GDM1 (cell line): ENCODE results near the gene RSBN1L.
"Not testable (repeated sequence)": the region's sequence is repeated elsewhere in the genome, so short reads cannot be mapped to it uniquely, and the experiment has no call there.

Experiments
- DNase-seq: peaks from one replicate; lab custom pipeline; 2025; lab: John Stamatoyannopoulos, UW

The RSBN1L gene

DNA sequence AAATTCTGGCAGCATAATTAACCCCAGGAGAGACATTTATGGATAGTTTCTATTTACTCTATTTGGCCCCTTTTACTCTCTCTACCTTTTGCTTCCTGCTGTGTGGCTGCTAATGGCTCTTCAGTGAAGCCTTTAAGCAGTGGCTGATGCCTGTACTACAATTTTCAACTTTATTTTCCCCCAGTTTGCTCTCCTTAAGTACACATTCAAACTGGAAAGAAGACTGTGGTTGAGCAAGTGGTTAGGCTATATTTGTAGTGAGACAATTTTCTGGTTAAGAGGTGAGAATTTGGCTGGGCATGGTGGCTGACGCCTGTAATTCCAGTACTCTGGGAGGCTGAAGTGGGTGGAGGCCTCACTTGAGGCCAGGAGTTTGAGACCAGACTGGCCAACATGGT is 8.5 kb upstream of the RSBN1L start:
- no peak for DNase-seq

DNA sequence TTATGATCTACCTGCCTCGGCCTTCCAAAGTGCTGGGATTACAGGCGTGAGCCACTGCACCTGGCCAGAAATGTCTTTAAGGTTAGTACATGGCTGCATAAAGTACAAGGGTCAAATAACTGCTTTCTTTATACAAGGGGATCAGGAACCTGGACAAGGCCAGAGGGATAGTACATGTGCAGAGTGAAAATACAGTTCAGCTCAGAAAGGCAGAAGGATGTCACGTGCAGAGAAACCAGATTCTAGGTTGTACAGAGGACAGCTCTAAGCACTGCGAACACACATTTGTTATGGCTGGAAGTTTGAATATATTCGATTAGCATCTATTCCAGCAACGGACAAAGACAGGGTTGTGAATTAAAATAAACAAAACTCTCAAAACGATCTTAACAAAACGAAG is 6.0 kb upstream of the RSBN1L start:
- DNase-seq: no peak

DNA sequence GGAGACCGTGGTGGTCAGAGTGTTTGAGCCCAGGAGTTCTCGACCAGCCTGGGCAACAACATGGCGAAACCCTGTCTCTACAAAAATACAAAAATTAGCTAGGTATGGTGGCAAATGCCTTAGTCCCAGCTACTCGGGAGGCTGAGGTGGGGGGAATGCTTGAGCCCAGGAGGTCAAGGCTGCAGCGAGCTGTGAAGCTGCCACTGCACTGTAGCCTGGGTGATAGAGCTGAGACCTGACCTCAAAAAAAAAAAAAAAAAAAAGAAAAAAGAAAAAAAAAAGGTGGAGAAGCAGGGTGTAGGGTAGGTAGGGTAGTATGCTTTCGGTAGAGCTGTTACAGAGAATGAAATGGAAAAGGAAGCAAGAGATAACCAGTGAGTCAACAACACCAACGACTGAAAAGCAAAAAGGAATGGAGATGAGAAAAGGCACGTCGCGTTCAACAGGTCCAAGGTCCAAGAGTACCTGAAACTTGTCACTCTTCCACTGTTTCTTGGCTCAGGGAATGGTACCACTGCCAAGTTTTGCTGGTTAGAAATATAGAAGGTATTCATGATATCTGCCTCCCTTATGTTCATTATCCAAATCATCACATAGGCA is 4.3 kb upstream of the RSBN1L start:
- no peak for DNase-seq

DNA sequence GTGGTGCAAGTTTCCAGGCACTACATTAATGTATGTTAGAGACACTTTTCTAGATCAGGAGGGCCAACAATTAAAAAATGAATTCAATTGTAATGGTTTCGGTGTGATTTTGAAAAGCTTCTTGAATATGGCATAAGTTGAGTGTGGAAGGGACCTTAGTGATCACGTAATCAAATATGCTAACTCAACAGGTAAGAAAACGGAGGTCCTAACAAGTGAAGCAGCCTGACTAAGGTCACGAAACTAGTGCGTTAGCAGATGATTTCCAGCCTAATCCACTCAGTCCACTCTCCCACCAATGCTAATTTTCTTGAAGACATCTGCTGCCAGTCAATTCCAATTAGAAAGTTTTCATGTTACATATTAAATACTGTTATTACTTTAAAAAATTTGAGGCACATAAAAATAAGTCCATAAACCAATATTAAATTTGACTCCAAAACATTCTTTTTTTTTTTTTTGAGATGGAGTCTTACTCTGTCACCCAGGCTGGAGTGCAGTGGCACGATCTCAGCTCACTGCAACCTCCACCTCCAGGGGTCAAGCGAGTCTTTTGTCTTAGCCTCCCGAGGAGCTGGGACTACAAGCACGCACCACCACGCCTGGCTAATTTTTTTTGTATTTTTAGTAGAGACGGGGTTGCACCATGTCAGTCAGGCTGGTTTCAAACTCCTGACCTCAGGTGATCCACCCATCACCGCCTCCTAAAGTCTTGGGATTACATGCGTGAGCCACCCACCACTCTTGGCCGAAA is 2.3 kb upstream of the RSBN1L start:
- DNase-seq: no peak

DNA sequence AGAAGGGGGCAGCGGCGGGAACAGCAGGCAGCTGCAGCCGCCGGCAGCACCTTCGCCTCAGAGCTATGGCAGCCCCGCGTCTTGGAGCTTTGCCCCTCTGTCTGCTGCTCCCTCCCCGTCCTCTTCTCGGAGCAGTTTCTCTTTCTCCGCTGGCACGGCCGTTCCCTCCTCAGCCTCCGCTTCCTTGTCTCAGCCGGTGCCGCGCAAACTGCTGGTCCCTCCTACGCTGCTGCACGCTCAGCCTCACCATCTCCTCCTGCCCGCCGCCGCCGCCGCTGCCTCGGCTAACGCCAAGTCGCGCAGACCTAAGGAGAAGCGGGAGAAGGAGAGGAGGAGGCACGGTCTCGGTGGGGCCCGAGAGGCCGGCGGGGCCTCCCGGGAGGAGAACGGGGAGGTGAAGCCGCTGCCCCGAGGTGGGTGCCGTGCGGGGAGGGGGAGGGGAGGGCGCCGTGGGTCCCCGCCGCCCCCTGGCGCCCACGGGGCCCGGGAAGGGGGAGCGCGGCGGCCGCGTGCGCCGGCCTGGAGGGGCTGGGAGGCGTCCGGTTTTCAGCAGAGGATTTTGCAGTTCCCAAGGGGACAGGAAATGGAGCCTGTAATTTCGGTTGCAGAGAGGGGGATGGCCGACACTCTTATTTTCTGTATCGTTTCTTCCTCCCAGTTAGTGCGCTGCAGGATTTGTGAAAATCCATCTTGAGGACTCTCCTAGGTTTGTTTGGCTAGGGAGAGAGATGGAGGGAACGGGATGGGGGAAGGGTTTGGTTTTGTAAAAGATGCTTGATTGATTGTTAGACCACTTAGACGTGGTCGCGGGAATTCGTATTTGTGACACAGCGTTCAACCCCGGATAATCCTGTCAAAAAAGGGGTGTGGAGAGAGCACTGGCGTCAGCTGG is 630 bp downstream of the RSBN1L start:
- no peak for DNase-seq

DNA sequence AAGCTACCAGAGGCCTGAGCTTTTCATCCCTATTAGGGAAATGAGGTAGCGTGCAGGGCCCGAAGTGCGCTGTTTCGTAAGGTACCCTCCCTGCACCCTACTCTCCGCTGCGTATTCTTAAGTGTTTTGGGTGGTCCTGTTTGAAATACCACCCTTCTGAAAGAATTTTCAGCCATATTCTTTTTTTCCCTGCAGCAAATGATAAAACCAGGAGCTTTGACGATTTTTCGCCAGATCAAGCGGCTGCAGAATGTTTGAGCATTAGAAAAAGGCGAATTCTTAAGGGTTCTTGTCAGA is 1.2 kb downstream of the RSBN1L start:
- DNase-seq: no peak

DNA sequence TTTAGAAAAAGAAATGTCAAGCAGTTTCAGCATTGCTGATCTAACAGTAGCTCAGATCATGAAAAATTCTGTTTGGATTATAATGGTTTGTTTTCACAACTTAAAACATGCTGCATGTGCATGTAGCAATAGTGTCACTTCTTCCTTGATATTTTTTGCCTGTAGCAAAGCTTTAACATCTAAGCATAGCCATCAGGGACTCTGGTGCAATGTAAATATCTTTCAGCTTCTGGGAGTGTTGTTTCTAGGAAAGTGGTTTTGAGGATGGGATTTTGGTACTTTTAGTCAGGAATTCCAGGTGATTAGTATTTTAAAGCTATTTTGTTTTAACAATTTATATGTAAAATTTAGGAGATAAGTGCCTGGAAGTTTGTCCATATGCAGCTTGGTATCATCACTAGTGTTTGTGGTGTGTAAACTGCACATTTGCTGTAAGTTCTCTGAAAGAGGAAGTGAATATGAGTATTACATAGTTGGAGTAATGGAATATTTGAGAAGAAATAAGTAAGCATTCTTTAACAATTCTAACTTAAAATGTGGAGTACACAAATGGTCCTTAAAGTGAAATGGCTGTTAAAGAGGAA is 1.9 kb downstream of the RSBN1L start:
- DNase-seq: no peak

DNA sequence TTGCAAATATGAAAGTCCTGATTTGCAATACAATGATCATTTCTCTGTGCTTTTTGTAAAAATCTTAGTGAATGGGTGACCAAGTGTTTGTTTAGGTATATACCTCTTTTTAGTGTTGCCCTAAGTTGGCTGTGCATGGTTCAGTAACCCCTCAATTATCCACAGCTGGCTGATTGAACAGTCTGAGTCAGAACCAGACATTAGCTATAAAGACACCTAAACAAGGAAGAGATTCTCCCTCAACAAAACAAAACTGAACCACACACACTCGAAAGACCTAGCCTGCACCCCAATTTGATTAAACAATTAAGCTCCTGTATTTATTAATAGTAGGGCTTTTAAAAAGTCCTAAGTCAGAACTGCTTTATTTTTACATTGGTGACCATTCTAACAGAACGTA is 2.8 kb downstream of the RSBN1L start:
- DNase-seq: no peak

DNA sequence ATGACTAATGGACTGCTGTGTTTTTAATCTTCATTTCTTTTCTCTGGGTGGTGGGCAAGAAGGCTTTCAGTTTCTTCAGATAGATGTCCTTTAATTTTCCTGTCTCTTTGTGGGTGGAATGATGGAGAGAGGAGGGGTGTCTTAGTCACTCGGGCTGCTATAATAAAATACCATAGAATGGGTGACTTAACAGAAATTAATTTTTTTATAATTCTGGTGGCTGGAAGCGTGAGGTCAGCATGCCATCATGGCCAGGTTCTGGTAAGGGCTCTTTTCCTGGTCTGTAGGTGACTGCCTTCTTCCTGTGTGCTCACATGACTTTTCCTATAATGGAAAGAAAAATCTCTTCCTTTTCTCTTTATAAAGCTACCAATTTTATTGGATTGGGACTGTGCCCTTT is 6.3 kb downstream of the RSBN1L start:
- no peak for DNase-seq

DNA sequence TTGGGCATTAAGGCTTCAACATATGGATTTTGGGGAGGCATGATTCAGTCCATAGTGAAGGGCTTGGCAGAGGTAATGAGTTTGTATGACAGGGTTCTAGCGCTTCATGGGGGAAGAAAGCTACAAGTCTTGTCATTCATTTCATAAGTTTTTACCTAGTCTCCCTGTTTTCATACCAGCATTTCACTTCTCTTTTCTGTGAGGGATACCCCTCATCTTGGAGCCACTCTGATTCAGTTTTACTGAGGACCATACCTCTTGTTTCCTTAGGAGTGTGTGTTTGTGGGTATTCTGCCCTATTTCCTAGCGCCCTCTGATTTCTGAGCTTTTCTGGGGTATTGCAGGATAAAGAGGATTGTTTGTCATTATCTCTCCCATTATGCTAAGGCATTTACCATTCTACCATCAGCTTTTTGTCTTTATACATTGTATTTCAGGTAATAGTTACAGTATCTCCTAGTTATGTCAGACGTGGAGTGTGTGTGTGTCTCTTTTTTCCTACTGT is 6.8 kb downstream of the RSBN1L start:
- no peak for DNase-seq

DNA sequence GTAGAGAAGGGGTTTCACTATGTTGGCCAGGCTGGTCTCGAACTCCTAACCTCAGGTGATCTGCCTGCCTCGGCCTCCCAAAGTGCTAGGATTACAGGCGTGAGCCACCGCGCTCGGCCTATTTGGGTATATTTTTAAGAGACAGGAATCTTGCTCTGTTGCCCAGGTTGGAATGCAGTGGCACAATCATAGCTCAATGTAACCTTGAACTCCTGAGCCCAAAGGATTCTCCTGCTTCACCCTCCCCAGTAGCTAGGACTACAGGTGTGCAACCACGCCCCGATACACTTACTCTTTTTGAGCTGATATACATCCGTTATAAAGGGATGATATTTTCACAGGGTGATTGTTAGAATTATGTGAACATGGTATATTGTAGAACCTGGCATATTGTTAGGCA is 7.4 kb downstream of the RSBN1L start:
- not testable (repeated sequence) for DNase-seq

DNA sequence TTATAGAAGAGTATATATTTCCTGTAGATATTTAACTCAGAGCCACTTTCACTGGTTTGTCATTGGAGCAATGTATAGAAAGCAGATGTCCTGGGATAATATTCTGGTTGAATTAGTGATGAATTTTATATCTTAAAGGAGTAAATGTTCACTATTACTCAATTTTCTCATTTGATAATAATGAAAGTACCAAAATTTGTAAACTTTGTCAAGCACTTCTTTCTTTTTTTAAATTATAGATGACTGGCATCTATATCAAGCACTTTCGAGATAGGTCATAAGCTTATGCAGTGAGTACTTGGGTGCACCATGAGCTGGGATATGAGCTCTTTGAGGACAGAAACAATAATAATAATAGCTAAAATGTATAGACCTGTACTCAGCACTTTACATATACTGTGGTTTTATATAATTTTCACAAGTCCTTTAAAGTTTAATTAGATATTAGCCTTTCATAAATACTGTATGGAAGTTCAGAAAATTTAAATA is 11.3 kb downstream of the RSBN1L start:
- no peak for DNase-seq

DNA sequence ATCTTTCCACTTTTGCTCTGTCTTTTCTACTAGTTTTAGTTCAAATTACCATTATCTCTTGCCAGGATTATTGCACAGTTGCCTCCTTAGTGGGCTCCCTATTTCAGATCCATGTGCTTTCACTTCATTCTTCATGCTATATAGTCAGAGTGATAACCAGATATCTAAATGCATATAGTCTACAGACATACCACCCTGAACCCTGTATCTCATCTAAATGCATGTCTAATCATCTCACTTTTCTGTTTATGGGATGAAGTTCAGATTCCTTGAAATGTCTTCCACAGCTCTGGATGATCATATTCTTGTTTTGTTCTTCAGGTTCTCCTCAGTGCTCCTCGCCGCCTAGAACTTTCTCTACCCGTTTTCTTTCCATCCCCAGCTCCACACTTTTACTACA is 13.8 kb downstream of the RSBN1L start:
- no peak for DNase-seq

DNA sequence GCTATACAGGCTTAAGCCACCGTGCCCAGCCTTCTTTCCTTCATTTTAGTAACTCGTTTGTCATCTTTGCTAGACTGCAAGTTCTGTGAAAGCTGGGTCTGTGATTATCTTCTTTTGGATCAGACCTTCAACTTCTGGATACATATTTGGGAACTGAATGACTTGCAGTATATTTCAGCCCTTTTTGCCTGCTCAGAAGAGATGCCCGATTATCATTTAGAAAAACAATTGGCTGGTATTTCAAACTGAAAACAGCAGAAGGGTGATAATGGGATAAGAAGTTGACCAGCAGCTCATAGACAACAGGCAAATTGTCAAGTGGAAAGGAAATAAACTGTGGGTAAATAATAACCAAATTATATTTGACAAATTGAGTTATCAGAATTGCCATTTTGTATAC is 14.6 kb downstream of the RSBN1L start:
- no peak for DNase-seq

DNA sequence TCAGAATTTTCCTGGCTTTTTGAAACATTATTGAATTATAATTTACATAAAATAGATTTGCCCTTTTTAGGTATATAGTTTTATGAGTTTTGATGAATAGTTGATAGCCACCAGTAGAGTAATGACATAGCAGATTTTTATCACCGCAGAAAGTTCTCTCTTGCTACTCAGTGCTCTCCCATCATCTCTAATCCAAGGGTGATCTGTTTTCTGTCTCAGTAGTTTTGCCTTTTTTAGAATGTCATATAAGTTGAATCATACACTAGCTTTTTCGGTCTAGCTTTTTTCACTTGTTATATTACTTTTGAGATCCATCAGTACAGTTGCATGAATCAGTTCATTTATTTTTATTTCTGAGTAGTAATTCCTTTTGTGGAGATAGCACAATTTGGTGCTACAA is 17.9 kb downstream of the RSBN1L start:
- DNase-seq: no peak

DNA sequence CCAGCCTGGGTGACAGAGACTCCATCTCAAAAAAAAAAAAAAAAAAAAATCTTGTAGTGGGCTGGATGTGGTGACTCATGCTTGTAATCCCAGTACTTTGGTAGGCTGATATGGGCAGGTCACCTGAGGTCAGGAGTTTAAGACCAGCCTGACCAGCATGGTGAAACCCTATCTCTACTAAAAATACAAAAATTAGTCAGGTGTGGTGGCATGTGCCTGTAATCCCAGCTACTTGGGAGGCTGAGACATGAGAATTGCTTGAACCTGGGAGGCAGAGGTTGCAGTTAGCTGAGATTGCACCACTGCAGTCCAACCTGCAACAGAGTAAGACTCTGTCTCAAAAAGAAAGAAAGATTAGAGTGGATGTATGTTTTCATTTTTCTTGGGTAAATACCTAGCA is 18.7 kb downstream of the RSBN1L start:
- DNase-seq: not testable (repeated sequence)

DNA sequence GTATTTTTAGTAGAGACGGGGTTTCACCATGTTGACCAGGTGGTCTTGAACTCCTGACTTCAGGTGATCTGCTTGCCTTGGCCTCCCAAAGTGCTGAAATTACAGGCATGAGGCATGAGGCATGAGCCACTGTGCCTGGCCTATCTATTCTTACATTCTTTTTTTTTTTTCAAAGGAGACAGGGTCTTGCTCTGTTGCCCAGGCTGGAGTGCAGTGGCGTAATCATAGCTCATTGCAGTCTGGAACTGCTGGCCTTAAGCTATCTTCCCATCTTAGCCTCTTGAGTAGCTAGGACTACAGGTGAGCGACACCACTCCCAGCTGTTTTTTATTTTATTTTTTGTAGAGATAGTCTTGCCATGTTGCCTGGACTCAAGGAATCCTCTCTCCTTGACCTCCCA is 20.5 kb downstream of the RSBN1L start:
- DNase-seq: no peak

DNA sequence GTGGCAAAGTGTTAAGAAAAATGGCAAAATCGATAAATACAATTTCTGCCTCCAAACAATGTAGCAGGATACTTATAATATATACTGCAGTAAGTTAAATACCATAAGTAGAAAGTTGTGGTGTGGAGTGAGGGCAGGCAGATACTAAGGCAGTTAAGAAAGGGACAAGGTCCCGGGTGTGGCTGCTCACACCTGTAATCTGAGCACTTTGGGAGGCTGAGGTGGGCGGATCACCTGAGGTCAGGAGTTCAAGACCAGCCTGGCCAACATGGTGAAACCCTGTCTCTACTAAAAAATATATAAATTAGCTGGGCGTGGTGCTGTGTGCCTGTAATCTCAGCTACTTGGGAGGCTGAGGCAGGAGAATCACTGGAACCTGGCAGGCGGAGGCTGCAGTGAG is 21.3 kb downstream of the RSBN1L start:
- DNase-seq: not testable (repeated sequence)

DNA sequence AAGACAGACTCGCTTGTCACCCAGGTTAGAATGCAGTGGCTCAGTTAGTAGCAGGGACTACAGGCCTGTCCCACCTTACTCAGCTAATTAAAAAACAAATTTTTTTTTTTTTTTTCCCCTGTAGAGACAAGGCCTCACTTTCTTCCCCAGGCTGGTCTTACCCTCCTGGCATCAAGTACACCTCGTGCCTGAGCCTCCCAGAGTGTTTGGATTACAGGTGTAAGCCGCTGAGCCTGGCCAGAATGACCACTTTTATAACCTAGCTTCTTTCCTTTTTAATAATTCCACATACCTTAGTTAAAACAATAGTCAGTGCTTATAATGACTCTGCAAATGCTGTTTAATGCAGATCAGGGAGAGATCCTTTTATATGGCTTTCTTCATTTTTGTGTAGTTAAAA is 31.3 kb downstream of the RSBN1L start:
- no peak for DNase-seq

DNA sequence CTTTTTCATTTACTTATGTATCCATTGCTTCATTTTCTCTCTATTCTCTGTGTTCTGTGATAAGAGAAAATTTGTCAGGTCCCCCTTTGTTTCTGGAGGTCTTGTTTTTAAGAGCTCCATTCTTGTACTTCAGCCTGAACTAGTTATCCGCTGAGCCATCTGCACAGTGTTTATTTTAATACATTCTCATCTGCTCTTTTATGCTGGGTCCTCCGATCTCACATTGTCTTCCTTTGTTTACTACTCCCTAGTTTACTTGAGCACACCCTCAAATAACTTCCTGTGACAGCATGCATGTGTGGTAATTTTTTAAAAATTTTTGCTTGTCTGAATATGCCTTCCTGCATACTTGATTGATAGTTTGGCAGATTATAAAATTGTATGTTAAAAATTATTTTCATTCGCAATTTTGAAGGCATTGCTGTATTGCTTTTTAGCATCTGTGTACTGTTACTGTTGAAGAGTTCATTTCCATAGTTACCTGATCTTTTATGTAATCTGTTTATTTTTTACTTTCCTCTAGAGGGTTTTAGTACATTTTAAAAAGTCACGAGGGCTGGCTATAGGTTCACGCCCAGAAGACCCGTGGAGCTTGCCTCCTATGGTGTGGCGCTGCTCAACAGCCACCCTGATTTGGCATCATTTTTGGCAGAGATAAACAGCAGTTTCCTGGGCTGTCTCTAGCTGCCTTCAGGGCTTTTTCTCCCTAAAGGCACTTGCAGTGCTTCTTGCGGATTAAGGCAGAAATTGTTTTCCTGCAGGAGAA is 31.9 kb downstream of the RSBN1L start:
- DNase-seq: no peak

DNA sequence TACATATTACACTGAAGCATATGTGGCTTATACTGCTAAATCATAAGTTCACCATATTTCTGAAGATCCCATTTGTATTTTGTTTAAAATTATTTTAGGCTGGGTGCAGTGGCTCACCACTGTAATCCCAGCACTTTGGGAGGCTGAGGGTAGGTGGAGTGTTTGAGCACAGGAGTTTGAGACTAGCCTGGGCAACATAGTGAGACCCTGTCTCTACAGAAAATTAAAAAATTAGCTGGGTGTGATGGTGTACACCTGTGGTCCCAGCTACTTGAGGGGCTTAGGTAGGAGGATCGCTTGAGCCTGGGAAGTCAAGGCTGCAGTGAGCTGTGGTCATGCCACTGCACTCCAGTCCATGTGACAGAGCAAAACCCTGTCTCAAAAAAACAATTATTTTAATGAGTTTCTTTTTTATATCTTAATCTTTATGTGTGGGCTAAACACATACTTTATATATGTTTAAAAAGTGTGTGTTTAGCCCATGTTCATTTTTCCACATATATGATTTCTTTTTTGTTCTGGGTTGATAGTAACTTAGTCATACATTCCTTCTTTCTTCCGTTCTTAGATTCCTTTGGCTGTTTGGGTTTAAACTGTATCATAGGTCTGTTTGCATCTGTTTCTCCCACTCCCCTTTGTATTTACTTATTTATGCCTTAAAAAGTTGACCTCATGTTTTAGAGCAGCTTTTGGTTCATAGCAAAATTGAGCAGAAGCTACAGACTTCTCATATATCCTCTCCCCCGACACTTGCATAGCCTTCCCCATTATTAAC is 33.5 kb downstream of the RSBN1L start:
- no peak for DNase-seq
